Measurements from ENCODE around the gene AP2A1.
A peak's percentile ranks its signal among the peaks of the same experiment; 100 is the strongest.

Gene AP2A1

GRCh38 chr19:49752701-49753100 lies 14.1 kb upstream of the AP2A1 start:
- no peak for DNase-seq (ENCODE audit: low read depth, low spot score)
- H3K4me3 ChIP-seq (ENCODE audit: insufficient read length, low read depth), result no peak overlapping the region
- no peaks in the 10 kb centered on the region for H3K36me3 ChIP-seq (ENCODE audit: insufficient read depth, insufficient read length, low read length)
- H3K27me3 ChIP-seq (ENCODE audit: insufficient read depth, insufficient read length), result no peaks in the 10 kb centered on the region
- no peaks in the 10 kb centered on the region for H3K4me1 ChIP-seq (ENCODE audit: insufficient read depth, insufficient read length)
- no peak overlapping the region for H3K9ac ChIP-seq (ENCODE audit: insufficient read length, low read depth)
- TF ChIP-seq ZNF274 (IDR thresholded peaks at IDR 0.05; ENCODE audit: low read depth, low read length) (no peak), YY1 (IDR thresholded peaks at IDR 0.05; ENCODE audit: insufficient read depth, insufficient read length) (no peak), SUZ12 (IDR thresholded peaks at IDR 0.05; ENCODE audit: extremely low read depth, insufficient read depth, insufficient read length) (no peak)
- H3K9me3 ChIP-seq (ENCODE audit: insufficient read depth, low read length), result peaks cover 12% of the 10 kb centered on the region

- no peak overlapping the region for H3K9ac ChIP-seq (ENCODE audit: insufficient read length, low read depth)
- no peak for DNase-seq (ENCODE audit: low read depth, low spot score)
These were observed 10.8 kb upstream of the AP2A1 start for GRCh38 chr19:49755956-49756355.

GRCh38 chr19:49758292-49758691 lies 8.5 kb upstream of the AP2A1 start:
- peaks cover 12% of the 10 kb centered on the region for H3K9me3 ChIP-seq (ENCODE audit: insufficient read depth, low read length)
- peaks cover 3% of the 10 kb centered on the region for H3K4me1 ChIP-seq (ENCODE audit: insufficient read depth, insufficient read length)
- no peak for TF ChIP-seq ZNF274 (IDR thresholded peaks at IDR 0.05; ENCODE audit: low read depth, low read length)
- TF ChIP-seq YY1 (IDR thresholded peaks at IDR 0.05; ENCODE audit: insufficient read depth, insufficient read length), result no peak
- TF ChIP-seq SUZ12 (IDR thresholded peaks at IDR 0.05; ENCODE audit: extremely low read depth, insufficient read depth, insufficient read length), result no peak
- H3K36me3 ChIP-seq (ENCODE audit: insufficient read depth, insufficient read length, low read length), result no peaks in the 10 kb centered on the region
- no peak overlapping the region for H3K4me3 ChIP-seq (ENCODE audit: insufficient read length, low read depth)
- H3K27me3 ChIP-seq (ENCODE audit: insufficient read depth, insufficient read length), result no peaks in the 10 kb centered on the region
- DNase-seq (ENCODE audit: low read depth, low spot score), result no peak
- peak overlapping the region; percentile 16 for H3K9ac ChIP-seq (ENCODE audit: insufficient read length, low read depth)

More at GRCh38 chr19:49755956-49756355, 10.8 kb upstream of the AP2A1 start:
- TF ChIP-seq YY1 (IDR thresholded peaks at IDR 0.05; ENCODE audit: insufficient read depth, insufficient read length) (no peak), ZNF274 (IDR thresholded peaks at IDR 0.05; ENCODE audit: low read depth, low read length) (no peak), SUZ12 (IDR thresholded peaks at IDR 0.05; ENCODE audit: extremely low read depth, insufficient read depth, insufficient read length) (no peak)
- no peaks in the 10 kb centered on the region for H3K27me3 ChIP-seq (ENCODE audit: insufficient read depth, insufficient read length)
- no peaks in the 10 kb centered on the region for H3K36me3 ChIP-seq (ENCODE audit: insufficient read depth, insufficient read length, low read length)
- H3K4me3 ChIP-seq (ENCODE audit: insufficient read length, low read depth), result no peak overlapping the region
- H3K9me3 ChIP-seq (ENCODE audit: insufficient read depth, low read length), result peaks cover 12% of the 10 kb centered on the region
- H3K4me1 ChIP-seq (ENCODE audit: insufficient read depth, insufficient read length), result no peaks in the 10 kb centered on the region

GRCh38 chr19:49761249-49761624 lies 5.6 kb upstream of the AP2A1 start:
- no peak overlapping the region for H3K4me3 ChIP-seq (ENCODE audit: insufficient read length, low read depth)
- H3K27me3 ChIP-seq (ENCODE audit: insufficient read depth, insufficient read length), result no peaks in the 10 kb centered on the region
- peaks cover 1% of the 10 kb centered on the region for H3K9me3 ChIP-seq (ENCODE audit: insufficient read depth, low read length)
- TF ChIP-seq SUZ12 (IDR thresholded peaks at IDR 0.05; ENCODE audit: extremely low read depth, insufficient read depth, insufficient read length) (no peak), YY1 (IDR thresholded peaks at IDR 0.05; ENCODE audit: insufficient read depth, insufficient read length) (no peak), ZNF274 (IDR thresholded peaks at IDR 0.05; ENCODE audit: low read depth, low read length) (no peak)
- H3K36me3 ChIP-seq (ENCODE audit: insufficient read depth, insufficient read length, low read length), result no peaks in the 10 kb centered on the region
- peaks cover 3% of the 10 kb centered on the region for H3K4me1 ChIP-seq (ENCODE audit: insufficient read depth, insufficient read length)
- DNase-seq (ENCODE audit: low read depth, low spot score), result no peak
- H3K9ac ChIP-seq (ENCODE audit: insufficient read length, low read depth), result peak overlapping the region; percentile 17

GRCh38 chr19:49761625-49762311 lies 5.0 kb upstream of the AP2A1 start:
- Histone ChIP-seq H3K4me3 (ENCODE audit: insufficient read length, low read depth) (no peak overlapping the region), H3K36me3 (ENCODE audit: insufficient read depth, insufficient read length, low read length) (no peaks in the 10 kb centered on the region), H3K9ac (ENCODE audit: insufficient read length, low read depth) (peak overlapping the region; percentile 17), H3K27me3 (ENCODE audit: insufficient read depth, insufficient read length) (no peaks in the 10 kb centered on the region), H3K9me3 (ENCODE audit: insufficient read depth, low read length) (no peaks in the 10 kb centered on the region), H3K4me1 (ENCODE audit: insufficient read depth, insufficient read length) (peaks cover 3% of the 10 kb centered on the region)
- TF ChIP-seq SUZ12 (IDR thresholded peaks at IDR 0.05; ENCODE audit: extremely low read depth, insufficient read depth, insufficient read length), result no peak
- TF ChIP-seq YY1 (IDR thresholded peaks at IDR 0.05; ENCODE audit: insufficient read depth, insufficient read length), result no peak
- TF ChIP-seq ZNF274 (IDR thresholded peaks at IDR 0.05; ENCODE audit: low read depth, low read length), result no peak
- no peak for DNase-seq (ENCODE audit: low read depth, low spot score)

- no peak within 1 kb of the TSS for H3K9ac ChIP-seq (ENCODE audit: insufficient read length, low read depth)
- H3K9me3 ChIP-seq (ENCODE audit: insufficient read depth, low read length), result no peaks in the 10 kb centered on the region
- peaks cover 3% of the 10 kb centered on the region for H3K36me3 ChIP-seq (ENCODE audit: insufficient read depth, insufficient read length, low read length)
- no peak within 1 kb of the TSS for H3K4me3 ChIP-seq (ENCODE audit: insufficient read length, low read depth)
- peaks cover 6% of the 10 kb centered on the region for H3K4me1 ChIP-seq (ENCODE audit: insufficient read depth, insufficient read length)
- TF ChIP-seq ZNF274 (IDR thresholded peaks at IDR 0.05; ENCODE audit: low read depth, low read length) (no peak), SUZ12 (IDR thresholded peaks at IDR 0.05; ENCODE audit: extremely low read depth, insufficient read depth, insufficient read length) (no peak), YY1 (IDR thresholded peaks at IDR 0.05; ENCODE audit: insufficient read depth, insufficient read length) (no peak)
- DNase-seq (ENCODE audit: low read depth, low spot score), result no peak
- H3K27me3 ChIP-seq (ENCODE audit: insufficient read depth, insufficient read length), result no peaks in the 10 kb centered on the region
These were observed 3.6 kb upstream of the AP2A1 start, which contains the start of gene TSKS for GRCh38 chr19:49763230-49763629. Gene TSKS, minus strand, starts transcription at chr19:49763306. Its CDS starts 59 bp downstream, at chr19:49763247.

- no peak overlapping the region for H3K4me3 ChIP-seq (ENCODE audit: insufficient read length, low read depth)
- TF ChIP-seq YY1 (IDR thresholded peaks at IDR 0.05; ENCODE audit: insufficient read depth, insufficient read length), result no peak
- TF ChIP-seq SUZ12 (IDR thresholded peaks at IDR 0.05; ENCODE audit: extremely low read depth, insufficient read depth, insufficient read length), result no peak
- TF ChIP-seq ZNF274 (IDR thresholded peaks at IDR 0.05; ENCODE audit: low read depth, low read length), result no peak
These were observed 2.5 kb upstream of the AP2A1 start for GRCh38 chr19:49764341-49764740.

More at GRCh38 chr19:49764341-49764740, 2.5 kb upstream of the AP2A1 start:
- H3K9me3 ChIP-seq (ENCODE audit: insufficient read depth, low read length), result no peaks in the 10 kb centered on the region
- H3K4me1 ChIP-seq (ENCODE audit: insufficient read depth, insufficient read length), result peaks cover 7% of the 10 kb centered on the region
- no peak overlapping the region for H3K9ac ChIP-seq (ENCODE audit: insufficient read length, low read depth)
- peaks cover 11% of the 10 kb centered on the region for H3K36me3 ChIP-seq (ENCODE audit: insufficient read depth, insufficient read length, low read length)
- no peak for DNase-seq (ENCODE audit: low read depth, low spot score)
- no peaks in the 10 kb centered on the region for H3K27me3 ChIP-seq (ENCODE audit: insufficient read depth, insufficient read length)
